Liver (tissue), 9 donors: ENCODE results near the gene LEAP2. TPM values are rescaled to one million over a fixed set of nuclear protein-coding genes. Genes with fewer than 3 reads are reported as not detected.
A peak's percentile ranks its signal among the peaks of the same experiment; 100 is the strongest.

Source experiments
- DNase-seq: peaks from one replicate; pipeline ENCODE4 v3.0.0-alpha.2; 2017; ENCODE audit warnings: low spot score
- H3K27ac ChIP-seq, 2 donors: one replicate each; pipeline ENCODE4 v1.7.0; 2013; ENCODE audit warnings: inconsistent platforms in 2 of 2, low read length in 2 of 2, control low read depth in 1 of 2, low read depth in 1 of 2, mild to moderate bottlenecking in 1 of 2
- H3K27me3 ChIP-seq, 4 donors: one replicate each; pipeline versions ENCODE4 v1.6.1 to v1.7.0; 2013; ENCODE audit warnings: low read length in 3 of 4, inconsistent platforms in 1 of 4, mild to moderate bottlenecking in 1 of 4, moderate library complexity in 1 of 4; ENCODE audit not compliant: control insufficient read depth in 4 of 4, insufficient read depth in 4 of 4
- H3K36me3 ChIP-seq, 4 donors: one replicate each; pipeline versions ENCODE4 v1.6.1 to v1.7.0; 2013; ENCODE audit warnings: low read length in 3 of 4, mild to moderate bottlenecking in 3 of 4, low read depth in 1 of 4, moderate library complexity in 1 of 4; ENCODE audit not compliant: control insufficient read depth in 4 of 4, insufficient read depth in 3 of 4
- H3K4me1 ChIP-seq, 4 donors: one replicate each; pipeline versions ENCODE4 v1.6.1 to v1.7.0; 2013; ENCODE audit warnings: low read length in 3 of 4, mild to moderate bottlenecking in 3 of 4, moderate library complexity in 1 of 4; ENCODE audit not compliant: control insufficient read depth in 4 of 4, insufficient read depth in 4 of 4
- H3K4me3 ChIP-seq, 3 donors: one replicate each; pipeline versions ENCODE4 v1.6.1 to v1.7.0; 2013; ENCODE audit warnings: low read length in 3 of 3, control low read depth in 1 of 3, low read depth in 1 of 3, mild to moderate bottlenecking in 1 of 3
- H3K9ac ChIP-seq, 2 donors: one replicate each; pipeline ENCODE4 v1.7.0; 2013; ENCODE audit warnings: low read length in 2 of 2, mild to moderate bottlenecking in 2 of 2, moderate library complexity in 2 of 2, control low read depth in 1 of 2, low read depth in 1 of 2
- H3K9me3 ChIP-seq, 4 donors: one replicate each; pipeline versions ENCODE4 v1.6.1 to v1.7.0; 2013; ENCODE audit warnings: low read length in 3 of 4; ENCODE audit not compliant: control insufficient read depth in 4 of 4
- EGR1 ChIP-seq, 2 donors: IDR thresholded peaks; 2 replicates each; pipeline ENCODE4 v1.6.1; 2016 to 2018; ENCODE audit warnings: antibody characterized with exemption in 2 of 2, low read depth in 2 of 2
- FOXA1 ChIP-seq: IDR thresholded peaks from 2 replicates; pipeline ENCODE4 v1.6.1; 2016; ENCODE audit warnings: antibody characterized with exemption
- FOXA2 ChIP-seq: IDR thresholded peaks from 2 replicates; pipeline ENCODE4 v1.6.1; 2016; ENCODE audit warnings: antibody characterized with exemption
- GABPA ChIP-seq, 2 donors: IDR thresholded peaks in 1 of 2; conservative IDR thresholded peaks in 1 of 2; 2 replicates each; pipeline ENCODE4 v1.6.1; 2016; ENCODE audit warnings: antibody characterized with exemption in 2 of 2, mild to moderate bottlenecking in 1 of 2, moderate library complexity in 1 of 2
- HNF4A ChIP-seq, 2 donors: conservative IDR thresholded peaks; 2 replicates each; pipeline ENCODE4 v1.6.1; 2016; ENCODE audit warnings: antibody characterized with exemption in 2 of 2, mild to moderate bottlenecking in 2 of 2
- HNF4G ChIP-seq: IDR thresholded peaks from 2 replicates; pipeline ENCODE4 v1.6.1; 2016; ENCODE audit warnings: antibody characterized with exemption
- JUND ChIP-seq, 2 donors: IDR thresholded peaks; 2 replicates each; pipeline ENCODE4 v1.6.1; 2016; ENCODE audit warnings: antibody characterized with exemption in 2 of 2
- NR2F2 ChIP-seq: IDR thresholded peaks from 2 replicates; pipeline ENCODE4 v1.6.1; 2016; ENCODE audit warnings: antibody characterized with exemption
- RAD21 ChIP-seq, 2 donors: IDR thresholded peaks; 2 replicates each; pipeline ENCODE4 v1.6.1; 2016; ENCODE audit warnings: antibody characterized with exemption in 2 of 2, mild to moderate bottlenecking in 2 of 2
- RXRA ChIP-seq, 2 donors: IDR thresholded peaks; 2 replicates each; pipeline ENCODE4 v1.6.1; 2017 to 2018; ENCODE audit warnings: antibody characterized with exemption in 2 of 2, mild to moderate bottlenecking in 1 of 2
- SP1 ChIP-seq: IDR thresholded peaks from 2 replicates; pipeline ENCODE4 v1.6.1; 2018; ENCODE audit warnings: antibody characterized with exemption, mild to moderate bottlenecking
- TAF1 ChIP-seq: conservative IDR thresholded peaks from 2 replicates; pipeline ENCODE4 v1.6.1; 2016; ENCODE audit warnings: antibody characterized with exemption, mild to moderate bottlenecking
- YY1 ChIP-seq: IDR thresholded peaks from 2 replicates; pipeline ENCODE4 v1.6.1; 2016; ENCODE audit warnings: antibody characterized with exemption, mild to moderate bottlenecking
- WGBS: extraction: QIAGEN DNeasy Blood & Tissue Kit; methylation state at CpG from one replicate; pipeline ENCODE4 v1.1.7; 2013; 5-methylcytosine and 5-hydroxymethylcytosine counted together
- polyA plus RNA-seq, 2 donors: library from polyadenylated mRNA; stranded (reverse) in 1 of 2; unstranded in 1 of 2; fragments of 200-250 nt in 1 of 2; fragments of >200 nt in 1 of 2; fragmentation: Nextera tagmentation in 1 of 2; extraction: Ambion mirVana in 1 of 2; gene quantifications; one replicate each; pipeline versions ENCODE4 v1.2.1 to v1.2.3, GENCODE V29; 2013 to 2015
- total RNA-seq, 2 donors: library from RNA; depleted of rRNA; stranded (reverse); fragments of >200 nt; gene quantifications; one replicate each; pipeline ENCODE4 v1.2.3, GENCODE V29; 2014
- TF ChIP-seq, protein P1 (sequence below): IDR thresholded peaks from 2 replicates; pipeline ENCODE4 v1.6.1; 2016; ENCODE audit warnings: antibody characterized with exemption
- TF ChIP-seq, protein P2 (sequence below): IDR thresholded peaks from 2 replicates; pipeline ENCODE4 v1.6.1; 2016; ENCODE audit warnings: antibody characterized with exemption
- TF ChIP-seq, protein P3 (sequence below): IDR thresholded peaks from 2 replicates; pipeline ENCODE4 v1.6.1; 2016; ENCODE audit warnings: antibody characterized with exemption
- TF ChIP-seq, protein P4 (sequence below): IDR thresholded peaks from 2 replicates; pipeline ENCODE4 v1.6.1; 2016; ENCODE audit warnings: antibody characterized with exemption, mild to moderate bottlenecking
- TF ChIP-seq, protein P5 (sequence below): fragments of 150-350 bp; IDR thresholded peaks from 2 replicates; pipeline ENCODE4 v1.5.1; 2017; ENCODE audit warnings: improper control_type of control experiment, low read depth, low read length; ENCODE audit not compliant: missing input control
- donor health status: healthy.
- donor health status: healthy.
- donor health status: healthy.
- donor health status: healthy.
- donor health status: healthy.

LEAP2 gene
- total and polyA plus RNA-seq, 4 donors: 12.0 to 736 (median 62.4) TPM

DNA sequence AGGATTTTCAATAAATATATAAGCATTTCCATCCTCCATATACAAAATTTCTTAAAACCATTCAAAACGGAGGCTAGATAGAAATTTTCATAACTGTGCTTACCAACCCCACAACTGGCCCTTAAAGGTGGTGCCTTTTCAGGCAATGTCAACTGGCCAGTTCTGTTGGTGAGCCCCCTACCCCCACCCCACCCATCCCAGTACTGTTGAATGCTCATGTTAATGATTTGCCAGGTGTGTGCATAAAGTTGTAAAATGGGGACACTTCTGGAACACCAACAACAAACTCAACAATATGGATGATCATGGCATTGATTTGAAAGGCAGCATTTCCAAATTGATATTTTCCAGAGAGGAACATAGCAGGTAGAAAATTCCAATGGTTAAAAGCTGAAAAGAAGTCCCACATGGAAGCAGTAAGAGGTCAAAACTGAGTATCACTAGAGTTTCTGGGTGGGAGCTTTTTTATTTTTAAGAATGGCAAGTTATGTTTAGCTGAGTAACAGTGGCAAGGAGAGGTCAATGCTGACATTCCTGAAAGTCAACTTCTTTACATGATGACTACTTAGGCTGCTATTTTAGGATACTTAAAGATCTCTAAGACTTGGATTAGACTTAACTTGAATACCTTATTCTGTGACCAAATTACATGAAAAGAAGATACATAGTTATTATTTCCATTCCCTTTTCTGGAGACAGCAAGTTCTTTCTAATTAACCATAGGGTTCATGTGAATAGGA is 2.7 kb downstream of the LEAP2 start:
- WGBS: 47% methylated on average over 1 of the region's 1 CpG
- Histone ChIP-seq H3K4me3 (peak overlapping the region in 2 of 3 donors; percentile 11 to 72), H3K9me3 (no peaks in the 10 kb centered on the region), H3K27ac (peak overlapping the region; percentile 29 to 57), H3K9ac (peak overlapping the region in 1 of 2 donors; percentile 100), H3K27me3 (no peaks in the 10 kb centered on the region), H3K4me1 (peaks cover 9 to 24% (median 17%) of the 10 kb centered on the region in 4 donors), H3K36me3 (peaks cover 4 to 32% (median 23%) of the 10 kb centered on the region in 4 donors)
- DNase-seq: no peak
- TF ChIP-seq EGR1 (IDR thresholded peaks at IDR 0.05; ENCODE audit: low read depth in 2 of 2) (peak in 1 of 2 donors; percentile 10), SP1 (peak; percentile 44), FOXA1 (no peak), RXRA (IDR thresholded peaks at IDR 0.05) (peak in 1 of 2 donors; percentile 8), YY1 (peak; percentile 87), RAD21 (IDR thresholded peaks at IDR 0.05) (no peak), FOXA2 (peak; percentile 39), NR2F2 (no peak), TAF1 (peak; percentile 25), JUND (IDR thresholded peaks at IDR 0.05) (peak in 1 of 2 donors; percentile 38), HNF4G (no peak), GABPA (IDR thresholded peaks at IDR 0.05 in 1 of 2, conservative IDR thresholded peaks at IDR 0.05 in 1 of 2) (no peak), HNF4A (conservative IDR thresholded peaks at IDR 0.05) (peak in 1 of 2 donors; percentile 20)
- TF ChIP-seq, protein P1, sequence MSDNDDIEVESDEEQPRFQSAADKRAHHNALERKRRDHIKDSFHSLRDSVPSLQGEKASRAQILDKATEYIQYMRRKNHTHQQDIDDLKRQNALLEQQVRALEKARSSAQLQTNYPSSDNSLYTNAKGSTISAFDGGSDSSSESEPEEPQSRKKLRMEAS: no peak
- TF ChIP-seq, protein P2, sequence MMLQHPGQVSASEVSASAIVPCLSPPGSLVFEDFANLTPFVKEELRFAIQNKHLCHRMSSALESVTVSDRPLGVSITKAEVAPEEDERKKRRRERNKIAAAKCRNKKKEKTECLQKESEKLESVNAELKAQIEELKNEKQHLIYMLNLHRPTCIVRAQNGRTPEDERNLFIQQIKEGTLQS: peak; percentile 23
- TF ChIP-seq, protein P3, sequence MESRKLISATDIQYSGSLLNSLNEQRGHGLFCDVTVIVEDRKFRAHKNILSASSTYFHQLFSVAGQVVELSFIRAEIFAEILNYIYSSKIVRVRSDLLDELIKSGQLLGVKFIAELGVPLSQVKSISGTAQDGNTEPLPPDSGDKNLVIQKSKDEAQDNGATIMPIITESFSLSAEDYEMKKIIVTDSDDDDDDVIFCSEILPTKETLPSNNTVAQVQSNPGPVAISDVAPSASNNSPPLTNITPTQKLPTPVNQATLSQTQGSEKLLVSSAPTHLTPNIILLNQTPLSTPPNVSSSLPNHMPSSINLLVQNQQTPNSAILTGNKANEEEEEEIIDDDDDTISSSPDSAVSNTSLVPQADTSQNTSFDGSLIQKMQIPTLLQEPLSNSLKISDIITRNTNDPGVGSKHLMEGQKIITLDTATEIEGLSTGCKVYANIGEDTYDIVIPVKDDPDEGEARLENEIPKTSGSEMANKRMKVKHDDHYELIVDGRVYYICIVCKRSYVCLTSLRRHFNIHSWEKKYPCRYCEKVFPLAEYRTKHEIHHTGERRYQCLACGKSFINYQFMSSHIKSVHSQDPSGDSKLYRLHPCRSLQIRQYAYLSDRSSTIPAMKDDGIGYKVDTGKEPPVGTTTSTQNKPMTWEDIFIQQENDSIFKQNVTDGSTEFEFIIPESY: no peak
- TF ChIP-seq, protein P4, sequence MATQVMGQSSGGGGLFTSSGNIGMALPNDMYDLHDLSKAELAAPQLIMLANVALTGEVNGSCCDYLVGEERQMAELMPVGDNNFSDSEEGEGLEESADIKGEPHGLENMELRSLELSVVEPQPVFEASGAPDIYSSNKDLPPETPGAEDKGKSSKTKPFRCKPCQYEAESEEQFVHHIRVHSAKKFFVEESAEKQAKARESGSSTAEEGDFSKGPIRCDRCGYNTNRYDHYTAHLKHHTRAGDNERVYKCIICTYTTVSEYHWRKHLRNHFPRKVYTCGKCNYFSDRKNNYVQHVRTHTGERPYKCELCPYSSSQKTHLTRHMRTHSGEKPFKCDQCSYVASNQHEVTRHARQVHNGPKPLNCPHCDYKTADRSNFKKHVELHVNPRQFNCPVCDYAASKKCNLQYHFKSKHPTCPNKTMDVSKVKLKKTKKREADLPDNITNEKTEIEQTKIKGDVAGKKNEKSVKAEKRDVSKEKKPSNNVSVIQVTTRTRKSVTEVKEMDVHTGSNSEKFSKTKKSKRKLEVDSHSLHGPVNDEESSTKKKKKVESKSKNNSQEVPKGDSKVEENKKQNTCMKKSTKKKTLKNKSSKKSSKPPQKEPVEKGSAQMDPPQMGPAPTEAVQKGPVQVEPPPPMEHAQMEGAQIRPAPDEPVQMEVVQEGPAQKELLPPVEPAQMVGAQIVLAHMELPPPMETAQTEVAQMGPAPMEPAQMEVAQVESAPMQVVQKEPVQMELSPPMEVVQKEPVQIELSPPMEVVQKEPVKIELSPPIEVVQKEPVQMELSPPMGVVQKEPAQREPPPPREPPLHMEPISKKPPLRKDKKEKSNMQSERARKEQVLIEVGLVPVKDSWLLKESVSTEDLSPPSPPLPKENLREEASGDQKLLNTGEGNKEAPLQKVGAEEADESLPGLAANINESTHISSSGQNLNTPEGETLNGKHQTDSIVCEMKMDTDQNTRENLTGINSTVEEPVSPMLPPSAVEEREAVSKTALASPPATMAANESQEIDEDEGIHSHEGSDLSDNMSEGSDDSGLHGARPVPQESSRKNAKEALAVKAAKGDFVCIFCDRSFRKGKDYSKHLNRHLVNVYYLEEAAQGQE: no peak
- TF ChIP-seq, protein P5, sequence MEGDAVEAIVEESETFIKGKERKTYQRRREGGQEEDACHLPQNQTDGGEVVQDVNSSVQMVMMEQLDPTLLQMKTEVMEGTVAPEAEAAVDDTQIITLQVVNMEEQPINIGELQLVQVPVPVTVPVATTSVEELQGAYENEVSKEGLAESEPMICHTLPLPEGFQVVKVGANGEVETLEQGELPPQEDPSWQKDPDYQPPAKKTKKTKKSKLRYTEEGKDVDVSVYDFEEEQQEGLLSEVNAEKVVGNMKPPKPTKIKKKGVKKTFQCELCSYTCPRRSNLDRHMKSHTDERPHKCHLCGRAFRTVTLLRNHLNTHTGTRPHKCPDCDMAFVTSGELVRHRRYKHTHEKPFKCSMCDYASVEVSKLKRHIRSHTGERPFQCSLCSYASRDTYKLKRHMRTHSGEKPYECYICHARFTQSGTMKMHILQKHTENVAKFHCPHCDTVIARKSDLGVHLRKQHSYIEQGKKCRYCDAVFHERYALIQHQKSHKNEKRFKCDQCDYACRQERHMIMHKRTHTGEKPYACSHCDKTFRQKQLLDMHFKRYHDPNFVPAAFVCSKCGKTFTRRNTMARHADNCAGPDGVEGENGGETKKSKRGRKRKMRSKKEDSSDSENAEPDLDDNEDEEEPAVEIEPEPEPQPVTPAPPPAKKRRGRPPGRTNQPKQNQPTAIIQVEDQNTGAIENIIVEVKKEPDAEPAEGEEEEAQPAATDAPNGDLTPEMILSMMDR: no peak
